Lower lobe of right lung (tissue), 2 donors: ENCODE measurements around the gene HDAC4. TPM values are rescaled to one million over a fixed set of nuclear protein-coding genes. Genes with fewer than 3 reads are reported as not detected.

Source experiments
- ATAC-seq, 2 donors: fragments of 200-7000 bp; cut with Tn5 transposase; one replicate each; pipeline ENCODE4 v1.9.1; 2020 to 2022; ENCODE audit warnings: mild to moderate bottlenecking in 2 of 2, moderate library complexity in 2 of 2
- DNase-seq: peaks from one replicate; pipeline ENCODE4 v3.0.0-alpha.2; 2020
- H3K27ac ChIP-seq: fragments of 200-600 bp; one replicate; pipeline ENCODE4 v1.8.0; 2022
- H3K27me3 ChIP-seq: fragments of 200-600 bp; one replicate; pipeline ENCODE4 v1.8.0; 2022; ENCODE audit warnings: low read depth
- H3K36me3 ChIP-seq: fragments of 200-600 bp; one replicate; pipeline ENCODE4 v1.8.0; 2022; ENCODE audit warnings: mild to moderate bottlenecking
- H3K4me1 ChIP-seq: fragments of 200-600 bp; one replicate; pipeline ENCODE4 v1.8.0; 2022
- H3K4me3 ChIP-seq: fragments of 200-600 bp; one replicate; pipeline ENCODE4 v1.8.0; 2022; ENCODE audit warnings: mild to moderate bottlenecking
- H3K9me3 ChIP-seq: fragments of 200-600 bp; one replicate; pipeline ENCODE4 v1.8.0; 2022
- intact Hi-C: fragments of 100-400 bp; cut with DNase I; formaldehyde crosslinking; loops from one replicate; pipeline ENCODE4 v1.11.0; 2022
- total RNA-seq: library from RNA; stranded (reverse); fragmentation: NEBNext Ultra II Directional; extraction: Animal tissue kit (Norgen Biotek cat#: 25700); gene quantifications from one replicate; pipeline ENCODE4 v1.2.1, GENCODE V29; 2021
- TF ChIP-seq, protein P1 (sequence below): fragments of 200-600 bp; IDR thresholded peaks from one replicate; pipeline ENCODE4 v1.8.0; 2022; ENCODE audit warnings: antibody characterized with exemption, mild to moderate bottlenecking
- donor health status: DM: no; HTN: yes; CAD: no; lungs with severe emphysema.

HDAC4 gene
- total RNA-seq, 1 donor from 2014 or later = 44.9 TPM

DNA sequence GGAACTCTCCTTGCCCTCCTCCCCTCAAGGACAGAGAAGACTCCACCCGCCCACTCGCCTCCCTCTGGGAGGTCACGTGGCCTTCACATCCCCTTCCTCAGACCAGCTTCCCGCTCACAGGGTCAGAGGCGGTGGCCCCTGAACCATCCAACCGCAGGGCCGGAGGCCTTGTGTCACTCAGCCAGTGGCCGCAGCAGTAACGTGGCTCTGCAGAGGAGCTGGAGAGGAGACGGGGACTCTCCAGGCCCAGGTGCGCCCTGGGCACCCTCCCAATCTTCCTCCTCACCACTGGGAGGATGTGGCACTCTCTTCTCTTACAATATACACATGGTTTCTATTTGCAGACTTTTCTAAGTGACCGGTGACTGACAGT lies 391.2 kb downstream of the HDAC4 start:
- no peak overlapping the region for H3K27ac ChIP-seq
- H3K27me3 ChIP-seq = peaks cover 14% of the 10 kb centered on the region
- no peaks in the 10 kb centered on the region for H3K36me3 ChIP-seq
- no peaks in the 10 kb centered on the region for H3K4me1 ChIP-seq
- H3K9me3 ChIP-seq = no peaks in the 10 kb centered on the region
- no peak for ATAC-seq
- no peak for DNase-seq
- H3K4me3 ChIP-seq = no peak overlapping the region
- intact Hi-C loops = no loop called here
- TF ChIP-seq, protein P1, sequence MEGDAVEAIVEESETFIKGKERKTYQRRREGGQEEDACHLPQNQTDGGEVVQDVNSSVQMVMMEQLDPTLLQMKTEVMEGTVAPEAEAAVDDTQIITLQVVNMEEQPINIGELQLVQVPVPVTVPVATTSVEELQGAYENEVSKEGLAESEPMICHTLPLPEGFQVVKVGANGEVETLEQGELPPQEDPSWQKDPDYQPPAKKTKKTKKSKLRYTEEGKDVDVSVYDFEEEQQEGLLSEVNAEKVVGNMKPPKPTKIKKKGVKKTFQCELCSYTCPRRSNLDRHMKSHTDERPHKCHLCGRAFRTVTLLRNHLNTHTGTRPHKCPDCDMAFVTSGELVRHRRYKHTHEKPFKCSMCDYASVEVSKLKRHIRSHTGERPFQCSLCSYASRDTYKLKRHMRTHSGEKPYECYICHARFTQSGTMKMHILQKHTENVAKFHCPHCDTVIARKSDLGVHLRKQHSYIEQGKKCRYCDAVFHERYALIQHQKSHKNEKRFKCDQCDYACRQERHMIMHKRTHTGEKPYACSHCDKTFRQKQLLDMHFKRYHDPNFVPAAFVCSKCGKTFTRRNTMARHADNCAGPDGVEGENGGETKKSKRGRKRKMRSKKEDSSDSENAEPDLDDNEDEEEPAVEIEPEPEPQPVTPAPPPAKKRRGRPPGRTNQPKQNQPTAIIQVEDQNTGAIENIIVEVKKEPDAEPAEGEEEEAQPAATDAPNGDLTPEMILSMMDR = no peak

DNA sequence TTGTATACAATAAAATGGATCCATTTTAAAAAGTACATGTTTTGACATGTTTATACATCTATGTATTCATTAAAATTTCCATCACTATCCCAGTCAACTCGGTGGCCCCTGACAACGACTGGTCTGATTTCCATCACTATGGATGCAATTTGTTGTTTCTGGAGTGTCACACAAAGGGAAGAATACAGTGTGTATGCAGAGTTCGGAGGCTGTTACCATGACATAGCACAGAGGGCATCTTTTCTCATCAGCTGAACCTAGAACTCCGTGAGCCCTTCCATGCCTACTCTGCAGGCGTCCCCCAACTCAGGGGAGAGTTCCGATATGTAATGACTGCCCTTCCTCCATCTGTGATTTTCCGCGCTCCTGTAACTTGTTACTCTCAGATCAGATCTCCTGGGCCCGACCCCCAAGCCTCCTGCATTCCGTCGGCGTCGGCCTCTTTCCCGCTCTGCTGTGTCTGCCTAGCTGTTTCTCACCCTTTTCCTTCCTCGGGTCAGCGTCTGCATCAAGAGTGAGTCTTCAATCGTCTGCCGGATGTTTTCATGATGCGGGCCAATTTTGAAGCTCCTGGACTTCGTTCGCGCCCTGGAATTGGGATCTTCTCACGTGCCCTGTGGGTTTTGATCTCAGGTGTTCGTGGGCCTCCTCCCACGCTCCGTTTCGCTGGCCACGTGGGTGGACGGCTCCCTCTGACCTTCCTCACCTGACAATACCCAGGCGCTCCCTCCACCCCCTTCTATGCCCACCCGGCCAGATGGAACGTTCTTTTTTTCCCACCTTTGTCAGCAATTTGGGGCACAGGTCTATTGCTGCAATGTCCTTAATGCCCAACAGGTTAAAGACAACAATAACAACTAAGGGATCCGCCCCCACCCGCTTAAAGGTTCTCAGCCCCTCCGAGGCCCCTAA lies 391.9 kb downstream of the HDAC4 start:
- Histone ChIP-seq H3K4me3 (no peak overlapping the region), H3K27ac (no peak overlapping the region), H3K27me3 (peaks cover 14% of the 10 kb centered on the region), H3K4me1 (no peaks in the 10 kb centered on the region), H3K9me3 (no peaks in the 10 kb centered on the region), H3K36me3 (no peaks in the 10 kb centered on the region)
- DNase-seq = no peak
- no peak for ATAC-seq
- TF ChIP-seq, protein P1 = no peak
- intact Hi-C loops = no loop called here

- ATAC-seq = no peak
Measured at GRCh38 chr2:239008004-239008403, 392.8 kb downstream of the HDAC4 start.

DNA sequence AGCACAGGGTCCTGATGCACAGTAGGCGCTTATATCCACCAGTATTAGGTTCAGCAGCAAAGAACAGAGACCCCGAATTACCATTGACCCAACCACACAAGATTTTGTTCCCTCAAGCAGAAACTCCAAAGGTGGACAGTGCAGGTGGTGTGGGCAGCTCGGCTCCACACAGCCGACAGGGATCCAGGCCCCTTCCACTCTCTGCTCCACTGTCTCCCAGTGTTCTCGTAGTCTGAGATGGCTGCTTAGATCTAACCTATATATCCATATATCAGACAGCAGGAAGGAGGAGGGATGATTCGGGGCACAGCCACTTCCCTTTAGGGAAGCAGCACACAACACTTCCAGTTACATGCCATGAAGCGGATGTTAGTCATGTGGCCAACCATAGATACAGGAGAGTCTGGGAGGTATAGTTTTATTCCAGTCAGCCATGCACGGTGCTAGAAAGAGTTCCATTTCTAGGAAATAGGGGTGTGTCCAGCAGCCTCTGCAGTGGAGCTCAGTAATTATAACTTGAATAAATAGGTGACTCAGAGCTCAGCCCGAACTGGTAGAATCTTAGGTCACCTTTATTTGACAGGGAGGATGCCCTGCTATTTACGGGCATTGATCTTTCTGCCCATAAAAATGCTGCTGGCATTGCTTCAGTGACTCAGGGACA lies 394.1 kb downstream of the HDAC4 start:
- no peaks in the 10 kb centered on the region for H3K36me3 ChIP-seq
- intact Hi-C loops = no loop called here

More at GRCh38 chr2:239008004-239008403, 392.8 kb downstream of the HDAC4 start:
- TF ChIP-seq, protein P1 = no peak
- DNase-seq = no peak
- no peak overlapping the region for H3K27ac ChIP-seq
- H3K9me3 ChIP-seq = no peaks in the 10 kb centered on the region
- H3K36me3 ChIP-seq = no peaks in the 10 kb centered on the region
- H3K27me3 ChIP-seq = peaks cover 11% of the 10 kb centered on the region
- intact Hi-C loops = no loop called here
- no peaks in the 10 kb centered on the region for H3K4me1 ChIP-seq
- no peak overlapping the region for H3K4me3 ChIP-seq

GRCh38 chr2:239005586-239005985 lies 395.2 kb downstream of the HDAC4 start:
- Histone ChIP-seq H3K36me3 (no peaks in the 10 kb centered on the region), H3K4me1 (no peaks in the 10 kb centered on the region), H3K27ac (no peak overlapping the region), H3K9me3 (peaks cover 5% of the 10 kb centered on the region), H3K4me3 (no peak overlapping the region), H3K27me3 (no peaks in the 10 kb centered on the region)
- no peak for DNase-seq
- intact Hi-C loops = no loop called here
- TF ChIP-seq, protein P1 = no peak
- ATAC-seq = no peak

More for the DNA sequence above, 394.1 kb downstream of the HDAC4 start:
- Histone ChIP-seq H3K9me3 (no peaks in the 10 kb centered on the region), H3K4me3 (no peak overlapping the region), H3K27me3 (peaks cover 7% of the 10 kb centered on the region), H3K27ac (no peak overlapping the region), H3K4me1 (no peaks in the 10 kb centered on the region)
- TF ChIP-seq, protein P1 = no peak
- ATAC-seq = no peak
- DNase-seq = no peak
